Loucy (cell line): ENCODE results near the gene ARHGAP5.

Experiments
- H2AFZ ChIP-seq: fragments of 200-600 bp; sonication (generic); 2 replicates; pipeline ENCODE4 v1.6.0; 2016; ENCODE audit warnings: antibody characterized with exemption, mild to moderate bottlenecking, low read length, moderate library complexity
- H3F3A ChIP-seq: fragments of 200-600 bp; 2 replicates; pipeline ENCODE4 v1.6.0; 2016; ENCODE audit warnings: antibody characterized with exemption, low read depth, mild to moderate bottlenecking
- H3K27me3 ChIP-seq: fragments of 200-600 bp; sonication (generic); 2 replicates; pipeline ENCODE4 v1.6.1; 2014; ENCODE audit warnings: low read length, mild to moderate bottlenecking; ENCODE audit not compliant: insufficient read depth, poor library complexity, severe bottlenecking
- H3K36me3 ChIP-seq: fragments of 200-600 bp; sonication (generic); 2 replicates; pipeline ENCODE4 v1.6.1; 2016; ENCODE audit warnings: low read length; ENCODE audit not compliant: insufficient read depth
- H3K4me1 ChIP-seq: fragments of 200-600 bp; sonication (generic); 2 replicates; pipeline ENCODE4 v1.5.1; 2014; ENCODE audit warnings: low read length, mild to moderate bottlenecking; ENCODE audit not compliant: insufficient read depth, poor library complexity, severe bottlenecking
- H3K4me2 ChIP-seq: fragments of 200-600 bp; sonication (generic); 2 replicates; pipeline ENCODE4 v1.6.0; 2014; ENCODE audit warnings: antibody characterized with exemption, low read length, low read depth, mild to moderate bottlenecking; ENCODE audit not compliant: poor library complexity, severe bottlenecking
- H3K4me3 ChIP-seq: fragments of 200-600 bp; sonication (generic); 2 replicates; pipeline ENCODE4 v1.5.1; 2014; ENCODE audit warnings: low read length, mild to moderate bottlenecking, mixed read lengths; ENCODE audit not compliant: poor library complexity, severe bottlenecking
- H3K79me2 ChIP-seq: fragments of 200-600 bp; sonication (generic); 2 replicates; pipeline ENCODE4 v1.6.1; 2014; ENCODE audit warnings: low read length; ENCODE audit not compliant: insufficient read depth
- H3K9ac ChIP-seq: fragments of 200-600 bp; sonication (generic); 2 replicates; pipeline ENCODE4 v1.6.0; 2014; ENCODE audit warnings: mild to moderate bottlenecking, low read depth, low read length, moderate library complexity; ENCODE audit not compliant: poor library complexity, severe bottlenecking
- H3K9me2 ChIP-seq: fragments of 200-600 bp; sonication (generic); replicated peaks from 2 replicates; pipeline ENCODE4 v1.6.1; 2016; ENCODE audit warnings: low read depth, low read length, mixed read lengths
- H3K9me3 ChIP-seq: fragments of 200-600 bp; sonication (generic); 2 replicates; pipeline ENCODE4 v1.6.1; 2014; ENCODE audit warnings: mild to moderate bottlenecking, antibody characterized with exemption, low read length, low read depth; ENCODE audit not compliant: insufficient read depth
- H4K20me1 ChIP-seq: fragments of 200-600 bp; sonication (generic); 2 replicates; pipeline ENCODE4 v1.6.0; 2014; ENCODE audit warnings: antibody characterized with exemption, low read length, mild to moderate bottlenecking; ENCODE audit not compliant: insufficient read depth, poor library complexity, severe bottlenecking
- CTCF ChIP-seq: fragments of 200-600 bp; sonication (generic); conservative IDR thresholded peaks from 2 replicates; pipeline ENCODE4 v1.5.1; 2014; ENCODE audit warnings: mild to moderate bottlenecking, antibody characterized with exemption, low read length
- EZH2phosphoT487 ChIP-seq: fragments of 200-600 bp; IDR thresholded peaks from 2 replicates; pipeline ENCODE4 v1.6.1; 2018; ENCODE audit warnings: antibody characterized with exemption, mild to moderate bottlenecking, moderate library complexity, borderline replicate concordance

ARHGAP5 gene

GRCh38 chr14:32072676-32073075 is 4.4 kb upstream of the ARHGAP5 start:
- Histone ChIP-seq H3K27me3 (no peaks in the 10 kb centered on the region), H3K79me2 (no peaks in the 10 kb centered on the region), H3K4me3 (no peak overlapping the region), H3K9me2 (no peaks in the 10 kb centered on the region), H3K9me3 (no peaks in the 10 kb centered on the region), H3K36me3 (no peaks in the 10 kb centered on the region), H3K4me1 (peaks cover 4% of the 10 kb centered on the region), H3K4me2 (no peak overlapping the region), H3K9ac (no peak overlapping the region), H3F3A (0 out of 2 replicates have a peak, but pooled peaks cover 8% of the 10 kb centered on the region), H2AFZ (no peak overlapping the region), H4K20me1 (no peaks in the 10 kb centered on the region)
- TF ChIP-seq EZH2phosphoT487 (no peak), CTCF (no peak)

- Histone ChIP-seq H3K36me3 (no peaks in the 10 kb centered on the region), H3K9me3 (no peaks in the 10 kb centered on the region), H3K4me1 (peaks cover 4% of the 10 kb centered on the region), H2AFZ (no peak overlapping the region), H3F3A (0 out of 2 replicates have a peak, but pooled peaks cover 8% of the 10 kb centered on the region), H3K79me2 (peaks cover 10% of the 10 kb centered on the region), H3K4me3 (no peak overlapping the region), H4K20me1 (peaks cover 6% of the 10 kb centered on the region), H3K4me2 (no peak overlapping the region), H3K9ac (no peak overlapping the region), H3K9me2 (no peaks in the 10 kb centered on the region), H3K27me3 (no peaks in the 10 kb centered on the region)
- TF ChIP-seq EZH2phosphoT487 (no peak), CTCF (peak; percentile 85)
Observed at GRCh38 chr14:32073537-32074189, 3.4 kb upstream of the ARHGAP5 start.

- Histone ChIP-seq H3K9me3 (no peaks in the 10 kb centered on the region), H3K36me3 (no peaks in the 10 kb centered on the region), H3K79me2 (peaks cover 24% of the 10 kb centered on the region), H3K27me3 (no peaks in the 10 kb centered on the region), H3K9ac (peak overlapping the region; percentile 75), H2AFZ (no peak overlapping the region), H3K4me3 (peak overlapping the region; percentile 96), H3K9me2 (no peaks in the 10 kb centered on the region), H3K4me2 (peak overlapping the region; percentile 77), H3F3A (0 out of 2 replicates have a peak, but pooled peaks cover 8% of the 10 kb centered on the region), H3K4me1 (peaks cover 14% of the 10 kb centered on the region), H4K20me1 (peaks cover 19% of the 10 kb centered on the region)
- TF ChIP-seq CTCF (no peak), EZH2phosphoT487 (no peak)
Observed at GRCh38 chr14:32074887-32075572, 2.1 kb upstream of the ARHGAP5 start.
